ENCODE measurements around the gene PDZRN3. TPM values are rescaled to one million over a fixed set of nuclear protein-coding genes. Genes with fewer than 3 reads are reported as not detected.
A peak's percentile ranks its signal among the peaks of the same experiment; 100 is the strongest.

The PDZRN3 gene
- total and polyA plus RNA-seq, 2 experiments from 2014 or later, result 7.5 to 14.0 TPM

DNA sequence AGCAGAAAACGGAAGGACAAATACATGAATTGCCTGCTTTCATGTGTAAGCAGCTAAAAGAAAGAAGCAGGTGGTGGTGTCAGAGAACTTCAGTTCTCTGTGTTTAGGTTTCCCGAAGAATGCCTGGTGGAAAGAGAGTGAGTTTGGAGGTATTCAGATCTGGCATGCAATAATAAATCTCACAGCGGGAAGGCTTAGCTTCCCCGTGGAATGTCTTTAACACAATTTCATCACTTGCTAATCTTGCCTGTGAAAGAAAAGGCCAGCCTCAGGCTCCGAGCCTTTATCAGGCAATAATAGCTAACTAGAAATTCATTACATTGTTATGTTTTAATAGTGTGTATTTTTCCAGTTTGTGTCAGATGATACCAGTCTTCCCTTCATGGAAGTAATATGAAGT lies 220.3 kb downstream of the PDZRN3 start:
- H4K20me1 ChIP-seq (replicated peaks; ENCODE audit: insufficient read depth), result no peaks in the 10 kb centered on the region
- no peaks in the 10 kb centered on the region for H3K27me3 ChIP-seq (ENCODE audit: insufficient read depth)
- peak overlapping the region; percentile 24; the same call in 1 of the 2 replicates for H3K27ac Mint-ChIP-seq
- no peaks in the 10 kb centered on the region for H3F3A ChIP-seq (replicated peaks; ENCODE audit: low read depth)
- ATAC-seq (peak; percentile 28; the same call in 1 of the 3 replicates), DNase-seq (ENCODE audit: low spot score) (peak; percentile 30)
- H3K79me2 ChIP-seq (replicated peaks; ENCODE audit: insufficient read depth), result no peaks in the 10 kb centered on the region
- H3K36me3 Mint-ChIP-seq (ENCODE audit: low read depth), result peaks cover 3% of the 10 kb centered on the region; the same call in 2 of the 3 replicates
- H3K27me3 Mint-ChIP-seq (ENCODE audit: insufficient read depth, low read depth, poor library complexity), result no peaks in the 10 kb centered on the region
- H3K4me3 ChIP-seq, result no peak overlapping the region
- no peak overlapping the region for H3K27ac ChIP-seq (ENCODE audit: low read depth)
- no peaks in the 10 kb centered on the region for H3K9me3 Mint-ChIP-seq
- H3K4me1 Mint-ChIP-seq, result peaks cover 12% of the 10 kb centered on the region
- H3K4me2 ChIP-seq, result no peak overlapping the region
- H3K36me3 ChIP-seq (ENCODE audit: insufficient read depth), result peaks cover 3% of the 10 kb centered on the region; the same call in 1 of the 2 replicates
- no peaks in the 10 kb centered on the region; the same call in 1 of the 2 replicates for H3K9me2 ChIP-seq (ENCODE audit: insufficient read depth)
- no peak overlapping the region for H2AFZ ChIP-seq
- no peak overlapping the region for H3K4me3 Mint-ChIP-seq
- TF ChIP-seq EZH2 (IDR thresholded peaks at IDR 0.05; ENCODE audit: low read depth, unreplicated experiment) (no peak), JUNB (IDR thresholded peaks at IDR 0.05; ENCODE audit: unreplicated experiment) (no peak), STAT1 (IDR thresholded peaks at IDR 0.05; ENCODE audit: unreplicated experiment) (no peak), ZNF114 (CRISPR knock-in tag; IDR thresholded peaks at IDR 0.05) (no peak), CREB1 (CRISPR knock-in tag; IDR thresholded peaks at IDR 0.05; ENCODE audit: low read depth) (no peak), EZH2phosphoT487 (IDR thresholded peaks at IDR 0.05; ENCODE audit: unreplicated experiment) (no peak), NANOG (IDR thresholded peaks at IDR 0.05; ENCODE audit: borderline replicate concordance) (no peak), ZNF331 (CRISPR knock-in tag; IDR thresholded peaks at IDR 0.05; ENCODE audit: low read depth) (no peak), POLR2AphosphoS5 (IDR thresholded peaks at IDR 0.05; ENCODE audit: low read depth) (no peak)
- TF ChIP-seq, protein P1, sequence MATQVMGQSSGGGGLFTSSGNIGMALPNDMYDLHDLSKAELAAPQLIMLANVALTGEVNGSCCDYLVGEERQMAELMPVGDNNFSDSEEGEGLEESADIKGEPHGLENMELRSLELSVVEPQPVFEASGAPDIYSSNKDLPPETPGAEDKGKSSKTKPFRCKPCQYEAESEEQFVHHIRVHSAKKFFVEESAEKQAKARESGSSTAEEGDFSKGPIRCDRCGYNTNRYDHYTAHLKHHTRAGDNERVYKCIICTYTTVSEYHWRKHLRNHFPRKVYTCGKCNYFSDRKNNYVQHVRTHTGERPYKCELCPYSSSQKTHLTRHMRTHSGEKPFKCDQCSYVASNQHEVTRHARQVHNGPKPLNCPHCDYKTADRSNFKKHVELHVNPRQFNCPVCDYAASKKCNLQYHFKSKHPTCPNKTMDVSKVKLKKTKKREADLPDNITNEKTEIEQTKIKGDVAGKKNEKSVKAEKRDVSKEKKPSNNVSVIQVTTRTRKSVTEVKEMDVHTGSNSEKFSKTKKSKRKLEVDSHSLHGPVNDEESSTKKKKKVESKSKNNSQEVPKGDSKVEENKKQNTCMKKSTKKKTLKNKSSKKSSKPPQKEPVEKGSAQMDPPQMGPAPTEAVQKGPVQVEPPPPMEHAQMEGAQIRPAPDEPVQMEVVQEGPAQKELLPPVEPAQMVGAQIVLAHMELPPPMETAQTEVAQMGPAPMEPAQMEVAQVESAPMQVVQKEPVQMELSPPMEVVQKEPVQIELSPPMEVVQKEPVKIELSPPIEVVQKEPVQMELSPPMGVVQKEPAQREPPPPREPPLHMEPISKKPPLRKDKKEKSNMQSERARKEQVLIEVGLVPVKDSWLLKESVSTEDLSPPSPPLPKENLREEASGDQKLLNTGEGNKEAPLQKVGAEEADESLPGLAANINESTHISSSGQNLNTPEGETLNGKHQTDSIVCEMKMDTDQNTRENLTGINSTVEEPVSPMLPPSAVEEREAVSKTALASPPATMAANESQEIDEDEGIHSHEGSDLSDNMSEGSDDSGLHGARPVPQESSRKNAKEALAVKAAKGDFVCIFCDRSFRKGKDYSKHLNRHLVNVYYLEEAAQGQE (IDR thresholded peaks at IDR 0.05; ENCODE audit: unreplicated experiment), result no peak
- TF ChIP-seq, protein P2, sequence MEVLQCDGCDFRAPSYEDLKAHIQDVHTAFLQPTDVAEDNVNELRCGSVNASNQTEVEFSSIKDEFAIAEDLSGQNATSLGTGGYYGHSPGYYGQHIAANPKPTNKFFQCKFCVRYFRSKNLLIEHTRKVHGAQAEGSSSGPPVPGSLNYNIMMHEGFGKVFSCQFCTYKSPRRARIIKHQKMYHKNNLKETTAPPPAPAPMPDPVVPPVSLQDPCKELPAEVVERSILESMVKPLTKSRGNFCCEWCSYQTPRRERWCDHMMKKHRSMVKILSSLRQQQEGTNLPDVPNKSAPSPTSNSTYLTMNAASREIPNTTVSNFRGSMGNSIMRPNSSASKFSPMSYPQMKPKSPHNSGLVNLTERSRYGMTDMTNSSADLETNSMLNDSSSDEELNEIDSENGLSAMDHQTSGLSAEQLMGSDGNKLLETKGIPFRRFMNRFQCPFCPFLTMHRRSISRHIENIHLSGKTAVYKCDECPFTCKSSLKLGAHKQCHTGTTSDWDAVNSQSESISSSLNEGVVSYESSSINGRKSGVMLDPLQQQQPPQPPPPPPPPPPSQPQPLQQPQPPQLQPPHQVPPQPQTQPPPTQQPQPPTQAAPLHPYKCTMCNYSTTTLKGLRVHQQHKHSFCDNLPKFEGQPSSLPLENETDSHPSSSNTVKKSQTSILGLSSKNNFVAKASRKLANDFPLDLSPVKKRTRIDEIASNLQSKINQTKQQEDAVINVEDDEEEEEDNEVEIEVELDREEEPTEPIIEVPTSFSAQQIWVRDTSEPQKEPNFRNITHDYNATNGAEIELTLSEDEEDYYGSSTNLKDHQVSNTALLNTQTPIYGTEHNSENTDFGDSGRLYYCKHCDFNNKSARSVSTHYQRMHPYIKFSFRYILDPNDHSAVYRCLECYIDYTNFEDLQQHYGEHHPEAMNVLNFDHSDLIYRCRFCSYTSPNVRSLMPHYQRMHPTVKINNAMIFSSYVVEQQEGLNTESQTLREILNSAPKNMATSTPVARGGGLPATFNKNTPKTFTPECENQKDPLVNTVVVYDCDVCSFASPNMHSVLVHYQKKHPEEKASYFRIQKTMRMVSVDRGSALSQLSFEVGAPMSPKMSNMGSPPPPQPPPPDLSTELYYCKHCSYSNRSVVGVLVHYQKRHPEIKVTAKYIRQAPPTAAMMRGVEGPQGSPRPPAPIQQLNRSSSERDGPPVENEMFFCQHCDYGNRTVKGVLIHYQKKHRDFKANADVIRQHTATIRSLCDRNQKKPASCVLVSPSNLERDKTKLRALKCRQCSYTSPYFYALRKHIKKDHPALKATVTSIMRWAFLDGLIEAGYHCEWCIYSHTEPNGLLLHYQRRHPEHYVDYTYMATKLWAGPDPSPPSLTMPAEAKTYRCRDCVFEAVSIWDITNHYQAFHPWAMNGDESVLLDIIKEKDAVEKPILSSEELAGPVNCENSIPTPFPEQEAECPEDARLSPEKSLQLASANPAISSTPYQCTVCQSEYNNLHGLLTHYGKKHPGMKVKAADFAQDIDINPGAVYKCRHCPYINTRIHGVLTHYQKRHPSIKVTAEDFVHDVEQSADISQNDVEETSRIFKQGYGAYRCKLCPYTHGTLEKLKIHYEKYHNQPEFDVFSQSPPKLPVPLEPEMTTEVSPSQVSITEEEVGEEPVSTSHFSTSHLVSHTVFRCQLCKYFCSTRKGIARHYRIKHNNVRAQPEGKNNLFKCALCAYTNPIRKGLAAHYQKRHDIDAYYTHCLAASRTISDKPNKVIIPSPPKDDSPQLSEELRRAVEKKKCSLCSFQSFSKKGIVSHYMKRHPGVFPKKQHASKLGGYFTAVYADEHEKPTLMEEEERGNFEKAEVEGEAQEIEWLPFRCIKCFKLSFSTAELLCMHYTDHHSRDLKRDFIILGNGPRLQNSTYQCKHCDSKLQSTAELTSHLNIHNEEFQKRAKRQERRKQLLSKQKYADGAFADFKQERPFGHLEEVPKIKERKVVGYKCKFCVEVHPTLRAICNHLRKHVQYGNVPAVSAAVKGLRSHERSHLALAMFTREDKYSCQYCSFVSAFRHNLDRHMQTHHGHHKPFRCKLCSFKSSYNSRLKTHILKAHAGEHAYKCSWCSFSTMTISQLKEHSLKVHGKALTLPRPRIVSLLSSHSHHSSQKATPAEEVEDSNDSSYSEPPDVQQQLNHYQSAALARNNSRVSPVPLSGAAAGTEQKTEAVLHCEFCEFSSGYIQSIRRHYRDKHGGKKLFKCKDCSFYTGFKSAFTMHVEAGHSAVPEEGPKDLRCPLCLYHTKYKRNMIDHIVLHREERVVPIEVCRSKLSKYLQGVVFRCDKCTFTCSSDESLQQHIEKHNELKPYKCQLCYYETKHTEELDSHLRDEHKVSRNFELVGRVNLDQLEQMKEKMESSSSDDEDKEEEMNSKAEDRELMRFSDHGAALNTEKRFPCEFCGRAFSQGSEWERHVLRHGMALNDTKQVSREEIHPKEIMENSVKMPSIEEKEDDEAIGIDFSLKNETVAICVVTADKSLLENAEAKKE (CRISPR knock-in tag; IDR thresholded peaks at IDR 0.05), result no peak
- TF ChIP-seq, protein P3, sequence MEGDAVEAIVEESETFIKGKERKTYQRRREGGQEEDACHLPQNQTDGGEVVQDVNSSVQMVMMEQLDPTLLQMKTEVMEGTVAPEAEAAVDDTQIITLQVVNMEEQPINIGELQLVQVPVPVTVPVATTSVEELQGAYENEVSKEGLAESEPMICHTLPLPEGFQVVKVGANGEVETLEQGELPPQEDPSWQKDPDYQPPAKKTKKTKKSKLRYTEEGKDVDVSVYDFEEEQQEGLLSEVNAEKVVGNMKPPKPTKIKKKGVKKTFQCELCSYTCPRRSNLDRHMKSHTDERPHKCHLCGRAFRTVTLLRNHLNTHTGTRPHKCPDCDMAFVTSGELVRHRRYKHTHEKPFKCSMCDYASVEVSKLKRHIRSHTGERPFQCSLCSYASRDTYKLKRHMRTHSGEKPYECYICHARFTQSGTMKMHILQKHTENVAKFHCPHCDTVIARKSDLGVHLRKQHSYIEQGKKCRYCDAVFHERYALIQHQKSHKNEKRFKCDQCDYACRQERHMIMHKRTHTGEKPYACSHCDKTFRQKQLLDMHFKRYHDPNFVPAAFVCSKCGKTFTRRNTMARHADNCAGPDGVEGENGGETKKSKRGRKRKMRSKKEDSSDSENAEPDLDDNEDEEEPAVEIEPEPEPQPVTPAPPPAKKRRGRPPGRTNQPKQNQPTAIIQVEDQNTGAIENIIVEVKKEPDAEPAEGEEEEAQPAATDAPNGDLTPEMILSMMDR (conservative IDR thresholded peaks at IDR 0.05; ENCODE audit: low read depth in 2 of 2), result no peak
- TF ChIP-seq, protein P4, sequence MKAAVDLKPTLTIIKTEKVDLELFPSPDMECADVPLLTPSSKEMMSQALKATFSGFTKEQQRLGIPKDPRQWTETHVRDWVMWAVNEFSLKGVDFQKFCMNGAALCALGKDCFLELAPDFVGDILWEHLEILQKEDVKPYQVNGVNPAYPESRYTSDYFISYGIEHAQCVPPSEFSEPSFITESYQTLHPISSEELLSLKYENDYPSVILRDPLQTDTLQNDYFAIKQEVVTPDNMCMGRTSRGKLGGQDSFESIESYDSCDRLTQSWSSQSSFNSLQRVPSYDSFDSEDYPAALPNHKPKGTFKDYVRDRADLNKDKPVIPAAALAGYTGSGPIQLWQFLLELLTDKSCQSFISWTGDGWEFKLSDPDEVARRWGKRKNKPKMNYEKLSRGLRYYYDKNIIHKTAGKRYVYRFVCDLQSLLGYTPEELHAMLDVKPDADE (IDR thresholded peaks at IDR 0.05), result no peak
- peaks cover 14% of the 10 kb centered on the region for H3K4me1 ChIP-seq (ENCODE audit: insufficient read depth)
